Mesothelial cell of epicardium (in vitro differentiated cells): ENCODE data around the gene C2CD3. TPM values are rescaled to one million over a fixed set of nuclear protein-coding genes. Genes with fewer than 3 reads are reported as not detected.

Source experiments
- DNase-seq, 2 experiments: peaks; one replicate each; pipeline ENCODE4 v3.0.0; 2021; ENCODE audit warnings: low spot score in 2 of 2; ENCODE audit not compliant: unreplicated experiment in 2 of 2
- H3K27ac Mint-ChIP-seq: 2 replicates; pipeline ENCODE4 v1.8.0; 2021; ENCODE audit warnings: mixed read lengths
- H3K27me3 Mint-ChIP-seq: 2 replicates; pipeline ENCODE4 v1.8.0; 2021; ENCODE audit warnings: low read depth, mixed read lengths
- H3K36me3 Mint-ChIP-seq: 2 replicates; pipeline ENCODE4 v1.8.0; 2021; ENCODE audit warnings: mixed read lengths
- H3K4me1 Mint-ChIP-seq: 2 replicates; pipeline ENCODE4 v1.8.0; 2021; ENCODE audit warnings: mixed read lengths
- H3K4me3 Mint-ChIP-seq: 2 replicates; pipeline ENCODE4 v1.8.0; 2021; ENCODE audit warnings: mild to moderate bottlenecking, moderate library complexity, mixed read lengths
- H3K9me3 Mint-ChIP-seq: 2 replicates; pipeline ENCODE4 v1.8.0; 2021; ENCODE audit warnings: mixed read lengths
- total RNA-seq: library from RNA; stranded (reverse); gene quantifications from 3 replicates; pipeline ENCODE4 v1.2.1, GENCODE V29; 2021
- TF ChIP-seq, protein P1 (sequence below): fragments of 200-600 bp; sonication (generic); IDR thresholded peaks from one replicate; pipeline ENCODE4 v1.5.0; 2021; ENCODE audit warnings: antibody characterized with exemption; ENCODE audit not compliant: unreplicated experiment

The C2CD3 gene
- total RNA-seq, 1 donor from 2014 or later = 34.8 TPM

DNA sequence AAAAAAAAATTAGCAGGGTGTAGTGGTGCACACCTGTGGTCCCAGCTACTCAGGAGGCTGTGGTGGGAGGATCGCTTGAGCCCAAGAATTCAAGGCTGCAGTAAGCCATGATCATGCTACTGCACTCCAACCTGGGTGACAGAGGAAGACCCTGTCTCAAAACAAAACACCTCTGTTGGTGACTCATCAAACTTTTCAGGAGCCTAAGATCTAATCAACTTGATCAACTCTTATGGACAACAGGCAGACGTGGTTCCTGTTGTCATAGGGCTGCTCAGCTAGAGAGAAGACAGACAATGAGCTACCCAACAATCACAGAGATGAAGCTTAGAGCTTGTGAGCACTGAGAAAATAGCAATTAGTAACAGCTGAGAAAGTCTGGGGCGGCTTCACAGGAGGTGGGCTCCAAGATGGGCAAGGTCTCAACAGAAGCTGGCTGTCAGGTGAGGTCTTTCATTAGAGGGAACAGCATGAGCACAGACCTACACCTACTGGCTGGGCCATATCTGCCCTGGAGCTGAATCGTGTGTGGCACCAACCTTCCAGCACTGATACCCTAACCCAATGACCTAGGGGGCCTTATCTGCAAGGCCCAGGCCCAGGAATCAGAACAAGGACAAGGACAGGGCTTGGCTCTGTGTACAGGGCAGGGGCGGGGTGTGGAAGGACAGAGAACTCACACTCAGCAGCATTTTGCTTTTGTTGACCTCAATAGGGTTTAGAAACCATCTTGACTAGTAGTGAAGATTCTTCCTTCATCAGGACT, 154.7 kb downstream of the C2CD3 start:
- no peaks in the 10 kb centered on the region for H3K27me3 Mint-ChIP-seq
- no peak overlapping the region for H3K4me3 Mint-ChIP-seq
- H3K36me3 Mint-ChIP-seq = peaks cover 23% of the 10 kb centered on the region
- DNase-seq = no peak
- no peaks in the 10 kb centered on the region for H3K9me3 Mint-ChIP-seq
- TF ChIP-seq, protein P1, sequence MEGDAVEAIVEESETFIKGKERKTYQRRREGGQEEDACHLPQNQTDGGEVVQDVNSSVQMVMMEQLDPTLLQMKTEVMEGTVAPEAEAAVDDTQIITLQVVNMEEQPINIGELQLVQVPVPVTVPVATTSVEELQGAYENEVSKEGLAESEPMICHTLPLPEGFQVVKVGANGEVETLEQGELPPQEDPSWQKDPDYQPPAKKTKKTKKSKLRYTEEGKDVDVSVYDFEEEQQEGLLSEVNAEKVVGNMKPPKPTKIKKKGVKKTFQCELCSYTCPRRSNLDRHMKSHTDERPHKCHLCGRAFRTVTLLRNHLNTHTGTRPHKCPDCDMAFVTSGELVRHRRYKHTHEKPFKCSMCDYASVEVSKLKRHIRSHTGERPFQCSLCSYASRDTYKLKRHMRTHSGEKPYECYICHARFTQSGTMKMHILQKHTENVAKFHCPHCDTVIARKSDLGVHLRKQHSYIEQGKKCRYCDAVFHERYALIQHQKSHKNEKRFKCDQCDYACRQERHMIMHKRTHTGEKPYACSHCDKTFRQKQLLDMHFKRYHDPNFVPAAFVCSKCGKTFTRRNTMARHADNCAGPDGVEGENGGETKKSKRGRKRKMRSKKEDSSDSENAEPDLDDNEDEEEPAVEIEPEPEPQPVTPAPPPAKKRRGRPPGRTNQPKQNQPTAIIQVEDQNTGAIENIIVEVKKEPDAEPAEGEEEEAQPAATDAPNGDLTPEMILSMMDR = no peak
- peaks cover 7% of the 10 kb centered on the region for H3K4me1 Mint-ChIP-seq
- no peak overlapping the region for H3K27ac Mint-ChIP-seq

DNA sequence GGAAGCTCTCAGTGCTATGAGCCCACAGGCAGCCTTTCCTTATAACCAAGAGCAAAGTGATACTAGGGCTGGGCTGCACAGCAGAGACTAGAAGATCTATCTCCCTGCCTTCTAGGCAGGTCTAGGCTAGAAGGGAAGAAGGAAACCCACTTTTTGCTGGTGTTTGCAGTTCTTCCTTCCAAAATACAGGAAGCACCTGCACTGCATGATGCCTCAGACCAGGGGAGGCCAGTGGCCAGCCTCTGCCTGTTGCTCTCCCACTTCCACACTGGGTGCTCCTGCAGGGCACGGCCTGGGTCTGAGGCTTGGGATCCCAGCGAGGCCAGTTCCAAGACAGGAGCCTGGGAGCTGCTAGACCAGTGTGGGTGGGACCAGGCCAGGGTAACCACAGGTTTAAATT, 155.9 kb downstream of the C2CD3 start:
- H3K4me3 Mint-ChIP-seq = no peak overlapping the region
- no peaks in the 10 kb centered on the region for H3K27me3 Mint-ChIP-seq
- H3K4me1 Mint-ChIP-seq = peaks cover 19% of the 10 kb centered on the region
- TF ChIP-seq, protein P1 = no peak
- no peak overlapping the region for H3K27ac Mint-ChIP-seq
- peaks cover 24% of the 10 kb centered on the region for H3K36me3 Mint-ChIP-seq
- no peak for DNase-seq
- no peaks in the 10 kb centered on the region for H3K9me3 Mint-ChIP-seq

DNA sequence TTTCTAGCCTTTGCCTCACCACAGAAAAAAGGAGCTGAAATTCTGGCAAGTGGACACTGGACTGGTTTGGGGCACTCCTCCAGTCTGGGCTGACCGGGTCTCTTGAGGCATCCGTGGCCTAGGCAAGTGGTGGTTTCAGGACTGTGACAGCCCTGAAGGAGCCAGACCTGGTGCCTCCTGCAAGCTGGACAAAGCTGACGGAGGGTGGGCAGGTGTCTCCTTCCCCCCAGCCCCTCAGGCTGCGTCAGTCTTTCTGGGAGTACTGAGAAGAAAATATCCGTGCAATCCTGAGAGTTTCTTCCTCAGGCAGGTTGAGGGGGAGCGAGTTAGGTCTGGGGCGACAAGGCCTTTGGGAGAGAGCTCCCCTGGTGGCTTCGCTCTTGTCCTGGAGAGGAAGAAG, 157.7 kb downstream of the C2CD3 start:
- Mint-ChIP-seq H3K4me3 (no peak overlapping the region), H3K9me3 (no peaks in the 10 kb centered on the region), H3K27ac (no peak overlapping the region), H3K4me1 (peaks cover 22% of the 10 kb centered on the region), H3K36me3 (peaks cover 24% of the 10 kb centered on the region), H3K27me3 (no peaks in the 10 kb centered on the region)
- DNase-seq = no peak
- TF ChIP-seq, protein P1 = no peak

DNA sequence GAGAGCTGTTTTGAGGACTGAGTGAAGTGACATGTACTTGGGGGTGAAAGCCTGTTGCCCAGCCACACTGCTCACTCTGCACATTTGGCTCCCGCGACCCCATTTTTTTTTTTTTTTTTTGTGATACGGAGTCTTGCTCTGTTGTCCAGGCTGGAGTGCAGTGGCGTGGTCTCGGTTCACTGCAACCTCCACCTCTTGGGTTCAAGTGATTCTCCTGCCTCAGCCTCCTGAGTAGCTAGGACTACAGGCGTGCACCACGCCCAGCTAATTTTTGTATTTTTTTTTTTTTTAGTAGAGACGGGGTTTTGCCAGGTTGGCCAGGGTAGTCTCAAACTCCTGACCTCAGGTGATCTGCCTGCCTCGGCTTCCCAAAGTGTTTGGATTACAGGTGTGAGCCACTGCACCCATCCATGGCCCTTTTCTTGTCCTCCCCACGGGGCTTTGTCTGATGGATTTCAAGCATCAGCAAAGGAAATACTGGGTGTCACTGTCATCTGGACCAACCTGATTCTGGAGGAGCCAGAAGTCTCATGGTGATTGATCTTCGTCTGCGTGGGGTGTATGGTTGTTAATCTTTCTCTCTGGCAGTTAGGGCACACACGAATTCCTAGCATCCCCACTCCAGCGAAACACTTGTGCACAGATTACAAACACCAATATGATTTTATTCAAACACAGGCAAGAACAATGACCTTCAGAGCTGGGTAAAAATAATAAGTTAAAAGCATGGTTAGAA, 158.6 kb downstream of the C2CD3 start:
- no peaks in the 10 kb centered on the region for H3K9me3 Mint-ChIP-seq
- H3K4me3 Mint-ChIP-seq = no peak overlapping the region
- no peak overlapping the region for H3K27ac Mint-ChIP-seq
- H3K4me1 Mint-ChIP-seq = peaks cover 22% of the 10 kb centered on the region
- TF ChIP-seq, protein P1 = no peak
- DNase-seq = no peak
- H3K27me3 Mint-ChIP-seq = no peaks in the 10 kb centered on the region
- H3K36me3 Mint-ChIP-seq = peaks cover 23% of the 10 kb centered on the region

DNA sequence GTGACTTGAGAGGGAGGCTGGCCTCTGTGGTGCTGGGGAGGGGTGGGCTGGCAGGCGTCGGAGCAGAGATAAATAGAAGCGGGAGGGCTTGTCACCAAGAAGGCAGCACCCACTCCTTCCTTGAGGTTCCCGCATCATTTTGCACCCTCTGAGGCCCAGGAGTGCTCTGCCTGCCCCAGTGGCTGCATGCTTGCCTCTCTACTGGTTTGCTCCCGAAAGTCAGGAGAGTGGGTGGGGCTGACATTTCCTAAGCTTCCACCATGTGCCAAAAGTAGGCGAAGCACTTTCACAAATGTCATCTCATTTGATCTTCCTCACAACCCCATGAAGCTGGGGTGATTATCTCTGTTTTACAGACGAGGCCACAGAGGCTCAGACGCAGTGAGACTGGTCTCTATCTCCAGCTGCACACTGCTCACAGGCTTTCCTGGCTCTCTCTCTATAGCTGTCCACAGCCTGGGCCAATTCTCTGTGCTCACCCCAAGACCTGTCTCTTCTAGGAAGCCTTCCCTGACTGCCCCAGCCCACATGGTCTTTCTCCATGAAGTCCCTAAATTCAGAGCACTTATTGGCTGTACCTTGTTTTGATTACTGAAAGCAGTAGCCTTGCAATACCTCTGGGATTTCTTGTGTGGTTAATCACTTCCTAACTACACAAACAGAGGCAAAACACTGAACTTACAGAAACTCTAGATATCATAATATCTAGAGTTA, 159.3 kb downstream of the C2CD3 start:
- Mint-ChIP-seq H3K27me3 (no peaks in the 10 kb centered on the region), H3K27ac (no peak overlapping the region), H3K4me3 (no peak overlapping the region), H3K36me3 (peaks cover 16% of the 10 kb centered on the region), H3K4me1 (peaks cover 22% of the 10 kb centered on the region), H3K9me3 (no peaks in the 10 kb centered on the region)
- TF ChIP-seq, protein P1 = no peak
- no peak for DNase-seq
